Smooth muscle cell (in vitro differentiated cells): ENCODE data around the gene SRPK1. TPM values are rescaled to one million over a fixed set of nuclear protein-coding genes. Genes with fewer than 3 reads are reported as not detected.

Source experiments
- DNase-seq: peaks from one replicate; lab custom pipeline; 2025; ENCODE audit not compliant: unreplicated experiment; lab: John Stamatoyannopoulos, UW
- H2AFZ ChIP-seq: fragments of 200-600 bp; sonication (generic); 2 replicates; pipeline ENCODE4 v1.6.0; 2016; ENCODE audit warnings: antibody characterized with exemption, low read depth, mild to moderate bottlenecking
- H3F3A ChIP-seq: fragments of 200-600 bp; sonication (generic); 2 replicates; pipeline ENCODE4 v1.6.0; 2017; ENCODE audit warnings: antibody characterized with exemption, low read depth
- H3K27ac ChIP-seq: fragments of 200-600 bp; sonication (generic); 2 replicates; pipeline ENCODE4 v1.5.1; 2016; ENCODE audit warnings: low read depth, mild to moderate bottlenecking
- H3K27me3 ChIP-seq: fragments of 200-600 bp; sonication (generic); 2 replicates; pipeline ENCODE4 v1.6.1; 2016; ENCODE audit warnings: low read depth, mild to moderate bottlenecking
- H3K36me3 ChIP-seq: fragments of 200-600 bp; sonication (generic); 2 replicates; pipeline ENCODE4 v1.5.1; 2016; ENCODE audit warnings: low read depth
- H3K4me1 ChIP-seq: fragments of 200-600 bp; sonication (generic); 2 replicates; pipeline ENCODE4 v1.5.1; 2016; ENCODE audit warnings: low read depth
- H3K4me2 ChIP-seq: fragments of 200-600 bp; sonication (generic); 2 replicates; pipeline ENCODE4 v1.6.0; 2016; ENCODE audit warnings: mild to moderate bottlenecking
- H3K4me3 ChIP-seq: fragments of 200-600 bp; sonication (generic); 2 replicates; pipeline ENCODE4 v1.5.1; 2016; ENCODE audit warnings: mild to moderate bottlenecking
- H3K79me2 ChIP-seq: fragments of 200-600 bp; sonication (generic); 2 replicates; pipeline ENCODE4 v1.6.0; 2016; ENCODE audit warnings: low read depth, mild to moderate bottlenecking
- H3K9ac ChIP-seq: fragments of 200-600 bp; sonication (generic); 2 replicates; pipeline ENCODE4 v1.6.0; 2016; ENCODE audit warnings: low read depth
- H3K9me3 ChIP-seq: fragments of 200-600 bp; sonication (generic); replicated peaks from 2 replicates; pipeline ENCODE4 v1.5.1; 2016; ENCODE audit warnings: low read depth
- H4K20me1 ChIP-seq: fragments of 200-600 bp; sonication (generic); 2 replicates; pipeline ENCODE4 v1.6.0; 2016; ENCODE audit warnings: low read depth
- WGBS: methylation state at CpG from one replicate; pipeline ENCODE4 v1.1.7; 2016; ENCODE audit warnings: low lambda C conversion rate; 5-methylcytosine and 5-hydroxymethylcytosine counted together
- polyA plus RNA-seq: library from polyadenylated mRNA; unstranded; fragments of >200 nt; fragmentation: Nextera tagmentation; extraction: Ambion mirVana; gene quantifications from 2 replicates; pipeline ENCODE4 v1.2.1, GENCODE V29; 2016
- total RNA-seq: library from RNA; depleted of rRNA; stranded (reverse); fragments of >200 nt; gene quantifications from 2 replicates; pipeline ENCODE4 v1.2.3, GENCODE V29; 2014
- TF ChIP-seq, protein P1 (sequence below): fragments of 200-600 bp; sonication (generic); IDR thresholded peaks from 2 replicates; pipeline ENCODE4 v1.5.1; 2017; ENCODE audit warnings: borderline replicate concordance, mild to moderate bottlenecking, antibody characterized with exemption; ENCODE audit not compliant: insufficient read depth, poor library complexity, severe bottlenecking

SRPK1 gene
- total and polyA plus RNA-seq, 2 experiments from 2014 or later = 28.2 to 45.7 TPM

DNA sequence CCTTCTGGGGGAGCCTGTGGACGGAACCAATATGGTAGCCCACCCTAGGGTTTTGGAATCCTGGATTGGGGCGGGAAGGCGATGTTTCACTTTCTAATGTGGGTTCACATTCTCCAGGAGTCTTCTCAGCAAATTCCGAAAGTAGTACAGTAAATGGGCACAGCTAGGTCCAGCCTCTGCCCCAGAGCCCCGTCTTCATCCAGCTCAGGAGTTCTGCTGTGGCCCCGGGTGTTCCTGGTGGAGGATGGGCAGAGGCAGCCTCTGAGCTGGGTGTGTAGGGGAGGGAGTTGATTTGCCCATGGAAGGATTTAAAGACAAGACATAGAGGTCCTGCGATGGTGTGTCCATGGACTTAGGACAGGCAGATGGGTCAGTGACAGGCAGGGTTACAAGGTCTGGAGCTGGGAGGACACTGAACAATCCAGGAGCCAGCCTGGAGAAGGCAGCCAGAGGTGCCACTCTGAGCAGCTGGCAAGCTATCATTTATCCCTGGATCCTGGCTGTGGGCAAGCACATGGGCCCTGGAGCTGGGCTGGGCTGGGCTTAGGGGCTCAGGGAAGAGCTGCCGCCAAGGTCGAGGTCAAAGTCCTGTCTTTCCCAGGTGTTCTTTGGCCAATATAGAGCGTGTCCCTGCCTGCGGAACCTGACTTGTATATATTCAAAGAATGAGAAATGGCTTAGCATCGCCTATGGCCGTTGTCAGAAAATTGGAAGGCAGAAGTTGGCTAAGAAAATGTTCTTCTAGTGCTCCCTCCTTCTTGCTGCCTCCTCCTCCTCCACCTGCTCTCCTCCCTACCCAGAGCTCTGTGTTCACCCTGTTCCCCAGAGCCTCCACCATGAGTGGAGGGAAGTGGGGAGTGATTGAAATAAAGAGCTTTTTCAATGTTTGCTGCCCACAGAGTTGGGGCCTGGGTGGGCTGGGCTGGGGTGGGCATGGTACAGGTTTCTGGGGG lies 133.4 kb downstream of the SRPK1 start:
- no peak overlapping the region for H3K4me3 ChIP-seq
- TF ChIP-seq, protein P1, sequence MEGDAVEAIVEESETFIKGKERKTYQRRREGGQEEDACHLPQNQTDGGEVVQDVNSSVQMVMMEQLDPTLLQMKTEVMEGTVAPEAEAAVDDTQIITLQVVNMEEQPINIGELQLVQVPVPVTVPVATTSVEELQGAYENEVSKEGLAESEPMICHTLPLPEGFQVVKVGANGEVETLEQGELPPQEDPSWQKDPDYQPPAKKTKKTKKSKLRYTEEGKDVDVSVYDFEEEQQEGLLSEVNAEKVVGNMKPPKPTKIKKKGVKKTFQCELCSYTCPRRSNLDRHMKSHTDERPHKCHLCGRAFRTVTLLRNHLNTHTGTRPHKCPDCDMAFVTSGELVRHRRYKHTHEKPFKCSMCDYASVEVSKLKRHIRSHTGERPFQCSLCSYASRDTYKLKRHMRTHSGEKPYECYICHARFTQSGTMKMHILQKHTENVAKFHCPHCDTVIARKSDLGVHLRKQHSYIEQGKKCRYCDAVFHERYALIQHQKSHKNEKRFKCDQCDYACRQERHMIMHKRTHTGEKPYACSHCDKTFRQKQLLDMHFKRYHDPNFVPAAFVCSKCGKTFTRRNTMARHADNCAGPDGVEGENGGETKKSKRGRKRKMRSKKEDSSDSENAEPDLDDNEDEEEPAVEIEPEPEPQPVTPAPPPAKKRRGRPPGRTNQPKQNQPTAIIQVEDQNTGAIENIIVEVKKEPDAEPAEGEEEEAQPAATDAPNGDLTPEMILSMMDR = no peak
- H3K27me3 ChIP-seq = peaks cover 24% of the 10 kb centered on the region
- no peaks in the 10 kb centered on the region for H3K79me2 ChIP-seq
- no peak overlapping the region for H2AFZ ChIP-seq
- DNase-seq = no peak
- no peak overlapping the region for H3K27ac ChIP-seq
- no peaks in the 10 kb centered on the region for H3K36me3 ChIP-seq
- no peaks in the 10 kb centered on the region for H3F3A ChIP-seq
- H3K4me1 ChIP-seq = no peaks in the 10 kb centered on the region
- no peak overlapping the region for H3K4me2 ChIP-seq
- no peaks in the 10 kb centered on the region for H4K20me1 ChIP-seq
- H3K9me3 ChIP-seq = no peaks in the 10 kb centered on the region
- no peak overlapping the region for H3K9ac ChIP-seq
- WGBS = 92% methylated on average over 13 of the region's 13 CpGs

DNA sequence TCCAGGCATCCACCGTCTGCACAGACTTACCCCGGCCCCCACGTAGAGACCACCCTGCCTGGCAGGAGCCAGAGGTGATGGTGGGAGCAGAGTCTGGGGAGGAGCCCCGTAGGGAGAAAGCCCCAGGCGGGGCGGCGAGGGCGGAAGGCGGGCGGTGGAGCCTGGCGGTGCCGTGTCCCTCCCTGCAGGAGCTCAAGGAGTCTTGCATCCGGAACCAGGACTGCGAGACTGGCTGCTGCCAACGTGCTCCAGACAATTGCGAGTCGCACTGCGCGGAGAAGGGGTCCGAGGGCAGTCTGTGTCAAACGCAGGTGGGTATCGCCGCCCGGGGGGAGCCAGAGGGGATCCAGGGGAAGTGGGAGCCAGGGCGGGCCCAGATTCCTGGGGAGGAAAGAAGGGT lies 134.1 kb downstream of the SRPK1 start:
- no peak for DNase-seq
- no peaks in the 10 kb centered on the region for H3K4me1 ChIP-seq
- H3K79me2 ChIP-seq = no peaks in the 10 kb centered on the region
- no peak overlapping the region for H2AFZ ChIP-seq
- H3F3A ChIP-seq = no peaks in the 10 kb centered on the region
- H3K4me3 ChIP-seq = no peak overlapping the region
- no peak overlapping the region for H3K9ac ChIP-seq
- no peak overlapping the region for H3K27ac ChIP-seq
- no peaks in the 10 kb centered on the region for H3K36me3 ChIP-seq
- TF ChIP-seq, protein P1 = no peak
- WGBS = 88% methylated on average over 25 of the region's 25 CpGs
- peaks cover 24% of the 10 kb centered on the region for H3K27me3 ChIP-seq
- no peaks in the 10 kb centered on the region for H4K20me1 ChIP-seq
- H3K4me2 ChIP-seq = no peak overlapping the region
- no peaks in the 10 kb centered on the region for H3K9me3 ChIP-seq

DNA sequence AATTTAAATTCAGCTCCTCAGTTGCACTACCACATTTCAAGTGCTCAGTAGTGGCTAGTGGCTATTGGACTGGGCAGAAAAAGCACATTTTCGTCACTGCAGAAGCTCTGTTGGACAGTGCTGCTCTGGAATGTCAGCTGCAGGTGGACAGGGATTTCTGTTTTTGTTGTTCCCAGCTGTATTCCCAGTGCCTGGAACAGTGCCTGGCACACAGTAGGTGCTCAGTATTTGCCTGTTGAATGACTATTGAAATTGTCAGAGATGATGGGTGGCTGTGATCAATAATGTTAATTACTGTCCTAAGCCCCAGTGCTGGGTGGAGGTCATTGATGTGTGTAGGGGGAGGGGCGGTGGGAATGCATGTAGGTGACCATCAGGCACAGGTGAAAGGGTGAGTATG lies 134.6 kb downstream of the SRPK1 start:
- TF ChIP-seq, protein P1 = no peak

DNA sequence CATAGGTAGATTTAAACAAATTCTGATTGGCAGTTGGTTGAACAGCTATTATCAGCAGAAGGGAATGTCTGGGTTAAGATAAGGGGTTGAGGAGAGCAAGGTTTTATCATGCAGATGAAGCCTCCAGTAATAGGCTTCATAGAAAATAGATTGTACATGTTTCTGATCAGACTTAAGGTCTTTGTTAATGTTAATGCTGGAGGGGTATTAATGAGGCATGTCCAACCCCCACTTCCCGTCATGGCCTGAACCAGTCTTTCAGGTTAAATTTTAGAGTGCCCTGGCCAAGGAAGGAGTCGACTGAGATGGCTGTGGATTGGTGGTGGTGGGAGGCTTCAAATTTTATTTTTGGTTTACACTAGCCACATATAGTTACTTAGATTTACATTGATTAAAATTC lies 136.7 kb downstream of the SRPK1 start:
- WGBS = 74% methylated on average over 2 of the region's 2 CpGs
- H3K79me2 ChIP-seq = no peaks in the 10 kb centered on the region
- no peak overlapping the region for H3K4me3 ChIP-seq
- no peaks in the 10 kb centered on the region for H3F3A ChIP-seq
- no peak overlapping the region for H3K27ac ChIP-seq
- H3K27me3 ChIP-seq = peaks cover 24% of the 10 kb centered on the region
- H3K36me3 ChIP-seq = no peaks in the 10 kb centered on the region
- no peaks in the 10 kb centered on the region for H3K9me3 ChIP-seq
- no peak overlapping the region for H3K9ac ChIP-seq
- no peaks in the 10 kb centered on the region for H3K4me1 ChIP-seq
- no peak overlapping the region for H3K4me2 ChIP-seq
- no peaks in the 10 kb centered on the region for H4K20me1 ChIP-seq
- no peak overlapping the region for H2AFZ ChIP-seq
- TF ChIP-seq, protein P1 = no peak
- DNase-seq = no peak

More for the DNA sequence above, 134.6 kb downstream of the SRPK1 start:
- no peaks in the 10 kb centered on the region for H3F3A ChIP-seq
- DNase-seq = no peak
- no peaks in the 10 kb centered on the region for H3K79me2 ChIP-seq
- peaks cover 24% of the 10 kb centered on the region for H3K27me3 ChIP-seq
- H3K9ac ChIP-seq = no peak overlapping the region
- no peak overlapping the region for H3K27ac ChIP-seq
- 88% methylated on average over 2 of the region's 2 CpGs for WGBS
- H3K4me1 ChIP-seq = no peaks in the 10 kb centered on the region
- H2AFZ ChIP-seq = no peak overlapping the region
- no peak overlapping the region for H3K4me3 ChIP-seq
- H4K20me1 ChIP-seq = no peaks in the 10 kb centered on the region
- H3K36me3 ChIP-seq = no peaks in the 10 kb centered on the region
- no peaks in the 10 kb centered on the region for H3K9me3 ChIP-seq
- H3K4me2 ChIP-seq = no peak overlapping the region
